T-cell (primary cell): Measurements from ENCODE around the gene B3GALT5. TPM values are rescaled to one million over a fixed set of nuclear protein-coding genes. Genes with fewer than 3 reads are reported as not detected.

Experiments
- ATAC-seq, 4 experiments: fragments of 200-7000 bp in 3 of 4; fragments of 150-1000 bp in 1 of 4; cut with Tn5 transposase; replicated peaks in 1 of 4; 1 replicate in 3 of 4; 2 replicates in 1 of 4; pipeline ENCODE4 v1.10.0; 2021; ENCODE audit warnings: moderate library complexity in 3 of 4, mild to moderate bottlenecking in 2 of 4, moderate number of reproducible peaks in 1 of 4
- CTCF ChIA-PET, 2 donors: fragments of 300-600 bp; sonication (Branson Sonifier 250); formaldehyde crosslinking; loops; one replicate each; lab custom pipeline; 2022; ENCODE audit warnings: antibody characterized with exemption in 2 of 2; lab: Charles Lee
- POLR2A ChIA-PET, 2 donors: fragments of 300-600 bp; sonication (Branson Sonifier 250); formaldehyde crosslinking; loops; one replicate each; lab custom pipeline; 2022; ENCODE audit warnings: antibody characterized with exemption in 2 of 2; lab: Charles Lee
- DNase-seq, 35 experiments: peaks; one replicate each; pipeline versions ENCODE4 v3.0.0 to v3.0.0-alpha.2; 2013 to 2023
- H3K27ac ChIP-seq: one replicate; pipeline ENCODE4 v1.5.1; 2013; ENCODE audit warnings: low read length
- H3K27me3 ChIP-seq, 2 experiments: replicated peaks in 1 of 2; 1 replicate in 1 of 2; 2 replicates in 1 of 2; pipeline versions ENCODE4 v1.6.1 to v1.7.0; 2013; ENCODE audit warnings: low read length in 1 of 2, mixed read lengths in 1 of 2; ENCODE audit not compliant: control insufficient read depth in 2 of 2, insufficient read depth in 2 of 2; ENCODE audit errors: extremely low read depth in 1 of 2
- H3K36me3 ChIP-seq, 2 donors: 1 replicate in 1 of 2; 2 replicates in 1 of 2; pipeline versions ENCODE4 v1.6.1 to v1.7.0; 2013; ENCODE audit warnings: low read length in 1 of 2; ENCODE audit not compliant: control insufficient read depth in 2 of 2, insufficient read depth in 1 of 2; ENCODE audit errors: extremely low read depth in 1 of 2
- H3K4me1 ChIP-seq, 2 experiments: 1 replicate in 1 of 2; 2 replicates in 1 of 2; pipeline versions ENCODE4 v1.6.1 to v1.7.0; 2013; ENCODE audit warnings: low read length in 2 of 2, mixed read lengths in 1 of 2; ENCODE audit not compliant: insufficient read depth in 2 of 2, control insufficient read depth in 1 of 2; ENCODE audit errors: extremely low read depth in 1 of 2
- H3K4me3 ChIP-seq, 2 donors: 1 replicate in 1 of 2; 2 replicates in 1 of 2; pipeline versions ENCODE4 v1.5.1 to v1.7.0; 2013; ENCODE audit warnings: mild to moderate bottlenecking in 2 of 2, low read length in 1 of 2, moderate library complexity in 1 of 2; ENCODE audit not compliant: control insufficient read depth in 1 of 2; ENCODE audit errors: extremely low read depth in 1 of 2
- H3K9me3 ChIP-seq: 2 replicates; pipeline ENCODE4 v1.7.0; 2013
- H3K27ac Mint-ChIP-seq, 2 donors: one replicate each; pipeline ENCODE4 v1.8.0; 2020 to 2021; ENCODE audit warnings: mild to moderate bottlenecking in 2 of 2, mixed read lengths in 2 of 2
- H3K27me3 Mint-ChIP-seq, 2 donors: one replicate each; pipeline ENCODE4 v1.8.0; 2021 to 2022; ENCODE audit warnings: mixed read lengths in 2 of 2
- H3K36me3 Mint-ChIP-seq: one replicate; pipeline ENCODE4 v1.8.0; 2021; ENCODE audit warnings: mixed read lengths
- H3K4me1 Mint-ChIP-seq, 3 donors: one replicate each; pipeline ENCODE4 v1.8.0; 2020 to 2022; ENCODE audit warnings: mixed read lengths in 3 of 3, mild to moderate bottlenecking in 1 of 3
- H3K4me3 Mint-ChIP-seq, 3 donors: one replicate each; pipeline ENCODE4 v1.8.0; 2020 to 2022; ENCODE audit warnings: mild to moderate bottlenecking in 3 of 3, mixed read lengths in 3 of 3, moderate library complexity in 3 of 3
- H3K9me3 Mint-ChIP-seq, 3 donors: one replicate each; pipeline ENCODE4 v1.8.0; 2020 to 2022; ENCODE audit warnings: mixed read lengths in 3 of 3
- WGBS: methylation state at CpG from one replicate; pipeline ENCODE4 v1.1.5; 2013; ENCODE audit warnings: missing lambda C conversion rate; ENCODE audit not compliant: insufficient coverage; 5-methylcytosine and 5-hydroxymethylcytosine counted together
- total RNA-seq, 35 experiments: library from RNA in 6 of 35; stranded (reverse) in 6 of 35; fragments of 120-200 nt in 1 of 35; gene quantifications; one replicate each; pipeline versions ENCODE4 v1.2.1 to v1.2.4 and lab custom pipeline; 2013 to 2026

B3GALT5 gene
- total RNA-seq, 5 donors from 2014 or later (not counting 1 experiment from before 2014, with no cell fraction given), result 0.03 to 0.09 (median 0.06) TPM; not detected in 2

DNA sequence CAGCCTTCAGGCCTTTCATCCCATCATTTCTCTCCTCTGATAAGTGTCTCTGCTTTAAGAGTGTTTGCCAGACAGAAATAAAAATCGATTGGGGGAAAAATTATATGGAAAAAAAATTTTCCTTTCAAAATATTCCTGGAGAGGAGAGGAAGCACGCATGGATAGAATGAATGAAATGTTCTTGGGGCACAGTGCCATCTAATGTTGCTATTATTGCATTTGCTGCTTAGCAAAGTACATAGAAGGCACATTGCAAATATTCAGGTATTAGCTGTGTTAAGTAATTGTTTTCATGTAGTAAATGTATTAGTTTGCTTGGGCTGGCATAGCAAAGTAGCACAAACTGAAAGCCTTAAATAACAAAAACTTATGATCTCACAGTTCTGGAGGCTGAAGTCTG is 18.1 kb downstream of the B3GALT5 start:
- ChIA-PET POLR2A (no interaction called here), CTCF (no interaction called here)
- H3K27ac Mint-ChIP-seq, result no peak overlapping the region

DNA sequence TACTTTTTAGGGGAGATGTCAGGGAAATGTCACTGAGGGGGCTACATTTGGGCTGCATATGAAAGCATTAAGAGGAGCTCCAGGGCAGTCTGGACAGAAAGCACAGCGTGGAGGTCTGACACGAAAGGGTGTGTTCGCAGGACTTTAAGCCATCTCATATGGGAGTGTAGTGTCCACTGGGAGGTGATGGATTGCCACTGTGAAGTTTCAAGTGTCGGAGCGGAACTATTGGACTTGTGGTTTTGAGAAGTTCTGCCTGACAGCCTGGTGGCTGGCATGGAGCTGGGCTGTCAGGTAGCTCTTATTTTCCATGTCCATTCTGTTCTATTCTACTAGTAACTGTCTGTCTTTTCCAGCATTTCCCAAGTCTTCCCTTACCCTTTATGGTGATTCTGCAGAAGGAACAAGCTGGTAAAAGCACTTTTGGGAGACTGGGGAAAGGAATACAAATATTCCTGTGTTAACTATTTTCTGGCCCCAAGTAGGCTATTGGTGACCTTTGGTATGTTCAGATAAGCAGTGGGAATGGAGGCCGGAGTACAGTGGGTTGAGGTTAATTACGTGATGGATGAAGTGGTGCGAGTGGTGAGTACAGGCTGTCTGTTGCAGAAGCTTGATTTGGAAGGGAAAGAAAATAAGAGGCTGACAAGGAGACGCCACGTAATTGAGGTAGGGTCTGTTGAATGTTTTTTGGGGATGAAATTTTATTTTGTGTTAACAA is 19.3 kb downstream of the B3GALT5 start:
- Histone ChIP-seq H3K36me3 (no peaks in the 10 kb centered on the region), H3K4me3 (no peak overlapping the region), H3K4me1 (no peaks in the 10 kb centered on the region), H3K9me3 (no peaks in the 10 kb centered on the region), H3K27ac (no peak overlapping the region), H3K27me3 (peaks cover 0 to 3% of the 10 kb centered on the region in 2 experiments)
- Mint-ChIP-seq H3K4me3 (no peak overlapping the region), H3K9me3 (peaks cover 0 to 13% (median 0%) of the 10 kb centered on the region in 3 donors), H3K27me3 (peaks cover 7 to 20% of the 10 kb centered on the region in 2 donors), H3K27ac (no peak overlapping the region), H3K4me1 (no peaks in the 10 kb centered on the region), H3K36me3 (no peaks in the 10 kb centered on the region)
- ChIA-PET POLR2A (no interaction called here), CTCF (no interaction called here)
- 89% methylated on average over 6 of the region's 10 CpGs for WGBS
- DNase-seq, result no peak
- no peak for ATAC-seq

More for the DNA sequence above, 18.1 kb downstream of the B3GALT5 start:
- H3K4me1 ChIP-seq, result no peaks in the 10 kb centered on the region
- ATAC-seq (no peak), DNase-seq (no peak)
- no peaks in the 10 kb centered on the region for H3K36me3 ChIP-seq
- Mint-ChIP-seq H3K27me3 (peaks cover 6 to 12% of the 10 kb centered on the region in 2 donors), H3K9me3 (peaks cover 0 to 15% (median 10%) of the 10 kb centered on the region in 3 donors), H3K4me1 (no peaks in the 10 kb centered on the region), H3K36me3 (no peaks in the 10 kb centered on the region), H3K4me3 (no peak overlapping the region)
- H3K4me3 ChIP-seq, result no peak overlapping the region
- H3K27ac ChIP-seq, result no peak overlapping the region
- H3K9me3 ChIP-seq, result no peaks in the 10 kb centered on the region
- H3K27me3 ChIP-seq, result peaks cover 0 to 3% of the 10 kb centered on the region in 2 experiments
- no CpG with 5 or more reads among the region's 2 CpGs for WGBS

DNA sequence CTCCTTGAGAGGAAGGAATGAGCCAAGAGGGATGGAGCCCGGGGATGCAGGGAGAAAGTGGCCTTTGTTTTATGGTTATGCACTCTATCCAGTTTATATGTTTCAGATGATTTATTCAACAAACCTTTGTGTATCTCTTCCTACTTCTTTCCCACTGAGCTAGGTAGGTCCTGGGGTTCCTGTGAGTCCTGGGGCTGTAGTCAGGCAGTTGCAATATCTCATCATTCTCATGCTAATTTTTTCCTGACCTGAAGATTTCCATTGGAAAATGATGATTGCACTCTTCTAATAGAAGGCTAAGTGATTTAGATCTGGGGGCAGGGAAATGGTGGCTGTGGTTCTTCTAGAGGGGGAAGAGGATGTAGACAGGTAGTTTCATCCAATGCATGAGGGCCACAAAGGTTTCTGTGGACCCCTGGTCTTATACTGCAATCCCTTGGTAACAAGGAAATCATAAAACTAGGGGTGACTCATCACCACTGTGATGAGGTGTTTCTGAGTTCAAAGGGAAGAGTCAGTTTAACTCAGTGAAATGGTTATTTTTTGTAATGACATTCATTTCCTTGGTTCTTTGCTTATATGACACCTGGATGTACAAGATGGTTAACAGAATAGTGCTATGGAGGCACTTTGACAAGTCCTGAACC is 20.2 kb downstream of the B3GALT5 start:
- Histone ChIP-seq H3K27me3 (peaks cover 0 to 6% of the 10 kb centered on the region in 2 experiments), H3K27ac (no peak overlapping the region), H3K9me3 (no peaks in the 10 kb centered on the region), H3K4me1 (no peaks in the 10 kb centered on the region), H3K36me3 (no peaks in the 10 kb centered on the region), H3K4me3 (no peak overlapping the region)
- no peak overlapping the region for H3K4me3 Mint-ChIP-seq
- H3K36me3 Mint-ChIP-seq, result no peaks in the 10 kb centered on the region
- H3K27ac Mint-ChIP-seq, result no peak overlapping the region
- ATAC-seq, result no peak
- WGBS, result no CpG with 5 or more reads among the region's 1 CpG
- no peaks in the 10 kb centered on the region for H3K4me1 Mint-ChIP-seq
- POLR2A ChIA-PET, result no interaction called here
- H3K27me3 Mint-ChIP-seq, result peaks cover 10 to 25% of the 10 kb centered on the region in 2 donors
- DNase-seq, result no peak
- CTCF ChIA-PET, result no interaction called here
- H3K9me3 Mint-ChIP-seq, result peaks cover 0 to 10% (median 0%) of the 10 kb centered on the region in 3 donors

DNA sequence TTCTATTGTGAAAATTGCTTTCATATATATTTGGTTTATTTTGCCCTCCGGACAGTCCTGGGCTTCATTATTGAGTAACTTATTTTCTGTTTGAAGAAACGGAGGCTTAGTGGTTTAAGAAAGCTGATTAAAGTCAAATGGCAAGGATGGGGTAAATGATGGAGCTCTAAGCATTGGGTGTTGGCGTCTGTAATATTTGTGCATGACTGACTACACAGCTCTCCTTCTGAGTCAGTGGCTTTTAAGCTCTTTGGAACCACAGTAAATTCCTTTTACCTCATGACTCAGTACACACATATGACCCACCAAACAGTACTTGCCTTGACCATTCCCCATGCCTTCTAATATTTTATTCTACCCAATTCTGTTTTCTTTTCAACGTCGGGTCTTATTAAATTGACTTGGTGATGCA is 21.0 kb downstream of the B3GALT5 start:
- no peaks in the 10 kb centered on the region for H3K36me3 Mint-ChIP-seq
- 80% methylated on average over 1 of the region's 5 CpGs for WGBS
- H3K9me3 Mint-ChIP-seq, result peaks cover 0 to 12% (median 0%) of the 10 kb centered on the region in 3 donors
- peaks cover 12 to 31% of the 10 kb centered on the region in 2 donors for H3K27me3 Mint-ChIP-seq
- H3K27ac Mint-ChIP-seq, result no peak overlapping the region
- H3K4me3 ChIP-seq, result no peak overlapping the region
- peaks cover 0 to 8% of the 10 kb centered on the region in 2 experiments for H3K27me3 ChIP-seq
- H3K36me3 ChIP-seq, result no peaks in the 10 kb centered on the region
- H3K9me3 ChIP-seq, result no peaks in the 10 kb centered on the region
- POLR2A ChIA-PET, result no interaction called here
- ATAC-seq (no peak), DNase-seq (no peak)
- H3K4me1 Mint-ChIP-seq, result no peaks in the 10 kb centered on the region
- H3K4me1 ChIP-seq, result no peaks in the 10 kb centered on the region
- H3K27ac ChIP-seq, result no peak overlapping the region
- no peak overlapping the region for H3K4me3 Mint-ChIP-seq
- CTCF ChIA-PET, result no interaction called here

DNA sequence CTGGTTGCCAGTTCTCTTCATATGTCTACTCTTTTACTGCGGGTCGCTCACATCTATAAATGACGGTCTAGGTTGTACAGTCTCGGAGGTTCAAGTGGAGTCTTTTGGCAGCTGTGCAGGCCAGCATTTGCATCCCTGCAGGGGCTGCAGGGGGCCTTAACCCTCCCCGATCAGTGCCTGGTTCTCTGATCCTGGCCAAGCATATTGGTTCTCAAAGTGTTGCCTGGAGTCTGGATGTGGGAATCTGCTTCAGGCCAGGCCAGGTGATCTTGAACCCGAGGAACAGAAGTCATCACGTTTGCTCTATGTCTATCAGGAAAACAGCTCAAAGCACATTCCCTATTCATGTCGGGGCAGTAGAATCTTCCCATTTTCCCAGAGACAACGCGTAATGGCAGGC is 21.8 kb downstream of the B3GALT5 start:
- WGBS, result 90% methylated on average over 10 of the region's 10 CpGs
- ATAC-seq, result no peak

DNA sequence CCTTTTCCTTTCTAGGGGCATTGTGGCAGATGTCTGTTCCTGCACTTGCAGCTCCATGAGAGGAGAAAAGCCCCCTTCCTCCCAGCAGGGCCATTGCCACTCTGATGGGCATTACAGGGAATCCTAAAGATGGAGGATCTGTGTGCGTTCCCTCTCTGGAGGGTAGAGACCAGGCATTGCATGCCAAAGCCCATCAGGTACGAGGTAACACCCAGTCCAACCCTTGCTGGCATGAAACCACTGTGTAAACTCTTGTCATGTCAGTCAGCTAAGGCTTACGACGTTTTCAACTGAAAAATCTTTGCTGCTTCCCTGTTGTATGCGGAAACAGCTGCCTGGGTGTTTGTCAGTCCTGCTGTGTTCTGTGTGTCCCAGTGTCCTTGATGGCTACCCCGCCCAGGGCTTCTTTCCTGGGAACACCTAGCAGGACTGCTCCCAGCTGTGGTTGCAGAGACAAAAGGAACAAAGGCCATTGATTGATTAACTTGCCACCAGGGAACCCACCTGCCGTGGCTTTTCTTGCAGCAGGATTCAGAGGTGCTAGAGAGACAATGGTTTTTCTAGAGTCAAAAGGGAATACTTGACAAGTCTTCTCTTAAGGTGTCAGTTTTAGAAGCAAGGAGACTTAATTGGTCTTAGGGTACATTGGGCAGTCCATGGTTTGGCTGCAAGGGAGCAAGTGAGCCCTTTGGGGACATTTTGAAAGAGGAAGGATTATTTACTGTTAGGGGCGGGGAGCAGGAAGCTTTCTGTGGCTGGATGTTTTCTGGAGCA is 24.6 kb downstream of the B3GALT5 start:
- Mint-ChIP-seq H3K4me1 (no peaks in the 10 kb centered on the region), H3K9me3 (peaks cover 0 to 15% (median 0%) of the 10 kb centered on the region in 3 donors), H3K27me3 (peaks cover 12 to 39% of the 10 kb centered on the region in 2 donors), H3K36me3 (no peaks in the 10 kb centered on the region), H3K4me3 (no peak overlapping the region), H3K27ac (no peak overlapping the region)
- Histone ChIP-seq H3K27me3 (peaks cover 0 to 11% of the 10 kb centered on the region in 2 experiments), H3K4me1 (no peaks in the 10 kb centered on the region), H3K36me3 (no peaks in the 10 kb centered on the region), H3K9me3 (no peaks in the 10 kb centered on the region), H3K4me3 (no peak overlapping the region), H3K27ac (no peak overlapping the region)
- DNase-seq (no peak), ATAC-seq (no peak)
- CTCF ChIA-PET, result no interaction called here
- POLR2A ChIA-PET, result no interaction called here
- WGBS, result 54% methylated on average over 7 of the region's 8 CpGs

More for the DNA sequence above, 21.8 kb downstream of the B3GALT5 start:
- Mint-ChIP-seq H3K27ac (no peak overlapping the region), H3K27me3 (peaks cover 13 to 34% of the 10 kb centered on the region in 2 donors), H3K4me3 (no peak overlapping the region), H3K9me3 (peaks cover 0 to 15% (median 0%) of the 10 kb centered on the region in 3 donors), H3K36me3 (no peaks in the 10 kb centered on the region), H3K4me1 (no peaks in the 10 kb centered on the region)
- no peak for DNase-seq
- Histone ChIP-seq H3K4me1 (no peaks in the 10 kb centered on the region), H3K9me3 (no peaks in the 10 kb centered on the region), H3K27me3 (peaks cover 0 to 8% of the 10 kb centered on the region in 2 experiments), H3K27ac (no peak overlapping the region), H3K36me3 (no peaks in the 10 kb centered on the region), H3K4me3 (no peak overlapping the region)
- ChIA-PET POLR2A (no interaction called here), CTCF (no interaction called here)
